HG02642 (cell line): ENCODE measurements around the gene VOPP1.

Source experiments
- ATAC-seq: cut with Tn5 transposase; IDR thresholded peaks from one replicate; pipeline ENCODE4 v1.9.1; 2021; ENCODE audit warnings: mild to moderate bottlenecking; ENCODE audit not compliant: unreplicated experiment, poor library complexity

Gene VOPP1

GRCh38 chr7:55497521-55497920, 74.8 kb downstream of the VOPP1 start:
- ATAC-seq: no peak

GRCh38 chr7:55496906-55497305, 75.4 kb downstream of the VOPP1 start:
- no peak for ATAC-seq

GRCh38 chr7:55494951-55495350, 77.4 kb downstream of the VOPP1 start:
- no peak for ATAC-seq

- ATAC-seq: no peak
Measured at GRCh38 chr7:55493408-55493807, 78.9 kb downstream of the VOPP1 start.

- ATAC-seq: no peak
Measured at GRCh38 chr7:55491346-55491745, 81.0 kb downstream of the VOPP1 start.

GRCh38 chr7:55490099-55490498, 82.2 kb downstream of the VOPP1 start:
- ATAC-seq: no peak

GRCh38 chr7:55489552-55489951, 82.8 kb downstream of the VOPP1 start:
- no peak for ATAC-seq

GRCh38 chr7:55488804-55489340, 83.4 kb downstream of the VOPP1 start:
- no peak for ATAC-seq

- ATAC-seq: no peak
Measured at GRCh38 chr7:55488216-55488615, 84.1 kb downstream of the VOPP1 start.

- no peak for ATAC-seq
Measured at GRCh38 chr7:55486991-55487390, 85.3 kb downstream of the VOPP1 start.

GRCh38 chr7:55486192-55486590, 86.1 kb downstream of the VOPP1 start:
- ATAC-seq: no peak

- no peak for ATAC-seq
Measured at GRCh38 chr7:55485501-55486191, 86.7 kb downstream of the VOPP1 start.

GRCh38 chr7:55484834-55485233, 87.5 kb downstream of the VOPP1 start:
- ATAC-seq: no peak

- no peak for ATAC-seq
Measured at GRCh38 chr7:55484241-55484640, 88.1 kb downstream of the VOPP1 start.

- ATAC-seq: no peak
Measured at GRCh38 chr7:55483046-55483445, 89.3 kb downstream of the VOPP1 start.

- ATAC-seq: no peak
Measured at GRCh38 chr7:55481155-55481554, 91.1 kb downstream of the VOPP1 start.

GRCh38 chr7:55478700-55479099, 93.6 kb downstream of the VOPP1 start:
- ATAC-seq: no peak

GRCh38 chr7:55477781-55478374, 94.4 kb downstream of the VOPP1 start:
- no peak for ATAC-seq

GRCh38 chr7:55476852-55477780, 95.2 kb downstream of the VOPP1 start:
- no peak for ATAC-seq

GRCh38 chr7:55475855-55476803, 96.2 kb downstream of the VOPP1 start:
- ATAC-seq: no peak
